Measurements from ENCODE around the gene MROH7.
"Not testable (repeated sequence)": the region's sequence is repeated elsewhere in the genome, so short reads cannot be mapped to it uniquely, and the experiment has no call there.

The MROH7 gene

DNA sequence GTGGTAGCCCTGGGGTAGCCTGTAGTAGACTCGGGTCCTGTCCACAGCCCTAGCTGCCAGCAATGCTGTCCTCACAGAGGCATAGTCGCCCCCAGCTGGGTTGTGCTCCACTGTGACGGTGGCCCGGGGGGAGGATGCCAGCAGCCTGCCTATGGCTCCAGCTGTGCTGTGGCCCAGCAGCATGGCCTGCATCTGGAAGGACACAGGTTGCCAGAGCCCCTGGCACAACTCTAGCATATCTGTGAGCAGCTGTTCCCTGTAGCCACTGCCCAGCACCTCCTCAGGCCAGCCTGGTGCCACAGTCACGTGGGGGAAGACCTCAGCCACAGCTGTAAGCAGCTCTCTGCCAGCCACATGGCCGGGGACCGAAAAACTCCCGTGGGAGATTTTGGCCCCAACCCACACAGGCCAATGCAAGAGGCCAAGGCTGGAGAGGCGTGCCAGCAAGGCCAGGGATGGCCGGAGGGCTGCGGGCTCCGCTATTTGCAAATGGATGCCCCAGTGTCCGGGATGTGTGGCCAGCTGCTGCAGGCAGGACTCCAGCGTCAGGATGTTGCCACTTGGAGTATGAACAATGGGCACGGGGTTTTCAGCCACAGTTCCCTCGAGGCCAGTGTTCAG is 32.2 kb upstream of the MROH7 start:
- in situ Hi-C loops (cut with MboI; ENCODE audit: low sequenced_read_pairs), result no loop called here

DNA sequence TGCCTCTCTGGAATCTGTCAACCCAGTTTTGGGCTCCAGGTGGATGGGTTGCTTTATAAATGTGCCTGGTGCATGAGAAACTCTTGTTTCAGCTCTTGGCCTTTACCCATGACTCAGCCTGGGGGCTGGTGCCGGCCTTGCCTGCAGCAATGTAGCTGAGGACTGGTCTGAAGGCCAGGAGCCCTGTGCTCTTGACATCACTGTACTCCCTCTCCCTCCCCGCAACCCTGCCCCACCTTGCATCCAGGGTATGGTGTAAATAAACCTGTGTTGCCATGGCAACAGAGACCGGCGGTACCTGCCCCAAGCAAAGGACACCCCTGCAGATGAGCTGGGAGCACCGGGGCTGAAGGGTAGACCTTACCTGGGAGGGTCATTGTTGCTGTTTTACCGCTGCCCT is 31.5 kb upstream of the MROH7 start:
- in situ Hi-C loops (cut with MboI; ENCODE audit: low sequenced_read_pairs), result no loop called here

DNA sequence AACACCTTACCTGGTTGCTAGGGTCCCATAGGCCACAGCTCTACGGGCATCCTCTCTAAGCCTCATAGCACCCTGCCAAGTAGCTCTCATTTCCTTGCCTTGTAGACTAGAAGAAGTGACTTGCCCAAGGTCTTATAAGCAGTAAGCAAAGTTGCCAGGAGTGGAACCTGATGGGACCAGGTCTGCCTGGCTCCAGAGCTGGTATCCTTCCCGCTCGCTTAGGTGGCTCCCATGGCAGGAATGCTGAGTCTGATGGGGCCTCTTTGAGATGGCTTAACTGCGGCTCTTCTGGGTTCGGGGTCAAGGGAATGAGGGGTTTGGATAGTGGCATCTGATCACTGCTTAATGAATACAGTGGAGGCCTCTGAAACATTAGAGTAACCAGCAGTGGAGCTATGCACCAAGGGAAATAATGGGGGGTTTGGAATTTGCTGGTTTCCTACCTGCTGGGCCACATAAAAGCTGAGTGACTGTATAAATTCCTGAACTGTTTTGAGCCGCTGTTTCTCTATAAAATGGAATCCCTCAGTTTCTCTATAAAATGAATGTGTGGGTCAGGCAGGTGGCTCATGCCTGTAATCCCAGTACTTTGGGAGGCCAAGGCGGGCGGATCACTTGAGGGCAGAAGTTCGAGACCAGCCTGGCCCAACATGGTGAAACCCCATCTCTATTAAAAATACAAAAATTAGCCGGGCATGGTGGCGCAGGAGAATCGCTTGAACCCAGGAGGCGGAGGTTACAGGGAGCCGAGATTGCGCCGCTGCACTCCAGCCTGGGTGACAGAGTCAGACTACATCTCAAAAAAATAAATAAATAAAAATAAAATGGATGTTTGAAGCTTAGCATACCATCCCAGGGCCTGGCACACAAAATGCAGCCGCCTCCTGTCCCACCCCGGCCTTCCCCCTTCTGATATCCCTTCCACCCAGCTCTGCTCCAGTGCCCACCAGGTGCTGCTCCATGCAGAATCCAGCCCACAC is 30.7 kb upstream of the MROH7 start:
- in situ Hi-C loops (cut with MboI; ENCODE audit: low sequenced_read_pairs), result no loop called here

DNA sequence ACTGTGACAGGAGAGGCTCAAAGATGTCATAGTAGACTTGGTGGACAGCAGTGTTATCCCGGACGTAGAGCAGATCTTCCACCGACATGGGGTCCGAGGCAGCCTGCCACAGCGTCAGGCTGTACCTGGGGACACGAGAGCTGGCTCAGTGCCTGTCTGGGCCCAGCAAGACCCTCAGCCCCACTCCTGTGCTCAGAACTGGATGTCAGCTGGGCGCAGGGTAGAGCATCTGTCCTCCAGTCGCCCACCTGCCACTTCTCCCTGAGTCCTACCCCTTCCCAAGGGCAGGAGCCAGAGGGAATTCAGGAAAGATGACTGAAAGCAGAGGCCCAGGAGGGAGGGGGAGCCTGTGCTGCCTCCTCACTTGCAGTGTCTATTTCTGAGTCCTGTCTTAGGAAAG is 30.0 kb upstream of the MROH7 start:
- in situ Hi-C loops (cut with MboI; ENCODE audit: low sequenced_read_pairs), result no loop called here

DNA sequence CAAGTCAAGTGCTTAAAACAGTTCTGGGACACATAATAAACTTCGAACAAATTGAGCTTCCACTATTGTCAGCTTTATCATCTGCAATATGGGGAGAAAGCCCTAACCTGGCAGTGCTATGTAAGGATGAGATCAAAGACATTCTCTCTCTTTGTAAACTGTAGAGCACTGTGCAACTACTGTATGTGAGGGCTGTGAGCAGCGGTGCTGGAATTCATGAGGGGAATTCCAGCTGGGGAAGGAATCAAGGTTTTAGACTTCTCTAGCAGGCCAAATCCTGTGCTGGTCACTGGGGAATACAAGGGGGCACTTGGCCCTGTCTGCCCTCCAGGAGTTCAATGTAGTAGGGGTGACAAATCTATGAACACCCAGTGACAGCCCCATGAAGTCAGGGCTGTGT is 27.6 kb upstream of the MROH7 start:
- in situ Hi-C loops (cut with MboI; ENCODE audit: low sequenced_read_pairs), result no loop called here

DNA sequence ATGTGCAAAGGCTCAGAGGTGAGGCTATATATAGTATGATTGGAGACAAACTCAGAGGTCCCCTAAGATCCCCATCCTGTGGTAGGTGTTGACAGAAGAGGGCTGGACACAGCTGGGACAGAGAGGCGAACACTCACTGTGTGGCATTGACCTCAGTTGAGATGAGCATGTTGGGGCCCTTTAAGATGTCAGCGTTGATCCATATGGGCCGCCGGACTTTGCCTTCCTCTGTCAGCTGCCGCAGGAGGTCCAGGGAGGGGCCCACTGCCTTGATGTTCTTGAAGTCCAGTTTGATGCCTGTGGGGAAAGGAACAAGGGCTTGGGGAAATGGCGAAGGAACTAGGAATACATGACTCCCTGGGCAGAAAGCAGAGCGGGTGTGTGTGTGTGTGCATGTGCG is 27.0 kb upstream of the MROH7 start:
- in situ Hi-C loops (cut with MboI; ENCODE audit: low sequenced_read_pairs), result no loop called here

DNA sequence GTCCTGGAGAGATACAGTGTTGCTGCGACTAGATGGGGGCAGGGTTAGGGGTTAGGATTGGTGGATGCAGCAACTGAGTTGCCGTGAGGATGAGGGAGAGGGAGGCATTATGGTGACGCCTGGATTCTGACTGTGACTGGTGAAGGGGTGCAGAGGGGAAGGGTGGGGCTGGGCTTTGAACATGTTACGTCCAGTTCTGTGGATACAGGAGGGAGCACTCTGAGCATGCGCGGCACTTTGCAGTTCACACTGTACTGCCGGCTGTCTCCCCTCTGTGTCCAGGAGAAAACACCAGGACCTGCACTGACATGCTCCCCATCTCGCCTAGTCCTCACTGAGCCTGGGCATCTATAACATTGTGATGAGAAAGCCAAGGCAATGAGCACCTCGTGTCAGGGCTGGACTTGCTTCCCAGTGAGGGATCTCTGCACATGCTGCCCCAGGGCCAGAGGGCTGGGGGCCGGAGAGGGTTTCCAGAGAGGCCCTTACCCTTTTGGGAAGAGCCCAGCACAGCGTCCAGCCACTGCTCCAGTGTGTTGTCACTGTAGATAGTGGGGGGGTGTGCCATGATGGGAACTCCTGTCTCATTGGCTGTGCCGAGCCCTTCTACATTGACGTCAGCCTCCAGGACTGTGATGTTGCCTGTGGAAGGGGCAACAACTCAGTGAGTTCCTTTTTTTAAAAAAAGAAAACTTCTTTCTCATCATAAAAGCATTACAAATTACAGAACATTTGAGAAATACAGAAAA is 25.9 kb upstream of the MROH7 start:
- in situ Hi-C loops (cut with MboI; ENCODE audit: low sequenced_read_pairs), result no loop called here

DNA sequence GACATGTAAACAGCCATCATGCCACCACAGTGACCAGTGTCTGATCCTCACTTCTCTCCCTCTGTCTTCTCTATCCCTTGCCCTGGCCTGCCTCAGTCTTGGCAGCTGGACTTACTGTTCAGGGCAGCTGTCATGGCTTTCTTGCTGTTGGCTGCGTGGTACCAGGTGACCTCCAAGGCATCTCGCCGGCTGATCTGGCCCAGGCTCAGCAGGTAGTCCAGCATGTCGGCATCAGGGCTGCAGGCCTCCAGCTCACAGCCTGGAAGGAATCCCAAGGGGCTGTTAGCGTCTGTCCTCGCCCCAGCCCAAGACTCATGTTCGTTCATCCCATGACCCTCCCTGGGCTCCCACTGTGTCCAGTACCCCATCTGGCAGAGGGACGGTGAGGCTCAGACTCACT is 21.8 kb upstream of the MROH7 start:
- in situ Hi-C loops (cut with MboI; ENCODE audit: low sequenced_read_pairs), result no loop called here

DNA sequence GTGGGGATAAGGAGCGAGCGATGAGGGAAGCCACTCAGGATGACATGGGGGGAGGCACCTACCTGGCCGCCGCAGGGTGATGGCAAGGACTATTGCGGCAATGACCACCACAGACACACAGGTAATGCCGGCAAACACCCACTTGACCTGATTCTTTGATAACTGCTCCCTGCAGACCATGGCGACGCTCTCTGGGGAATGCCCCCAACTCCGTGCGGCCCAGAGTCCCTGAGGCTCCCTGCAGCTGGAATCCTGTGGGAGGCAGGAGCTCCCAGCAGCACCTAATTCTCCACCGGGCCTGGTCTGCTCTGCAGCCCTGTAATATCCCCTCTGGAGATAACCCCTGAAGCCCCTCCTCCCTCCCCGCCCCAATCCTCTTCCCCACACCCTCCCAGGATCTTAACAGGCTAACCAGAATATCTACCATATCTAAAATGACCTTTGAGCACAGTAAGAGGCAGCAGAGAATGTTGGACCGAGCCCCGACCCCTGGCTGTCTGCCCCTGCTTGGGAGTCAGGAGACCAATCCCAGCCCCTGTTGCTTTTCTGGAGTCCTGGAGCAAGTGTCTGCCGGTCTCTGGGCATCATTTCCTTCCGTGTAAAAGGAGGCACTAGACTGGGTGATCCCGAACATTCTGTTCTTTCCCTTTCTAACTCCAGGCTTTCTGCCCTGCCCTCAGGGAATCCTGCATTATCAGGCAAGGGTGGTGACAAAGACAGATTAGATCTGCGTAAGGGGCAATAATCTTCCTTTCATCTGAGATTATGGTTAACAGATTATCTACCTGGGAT is 18.2 kb upstream of the MROH7 start, which contains the start of gene FAM151A:
TSS of gene FAM151A (minus strand) at position 310 of the 792 bp plus-strand sequence. CDS start at position 180, 130 bp downstream.
- in situ Hi-C loops (cut with MboI; ENCODE audit: low sequenced_read_pairs), result no loop called here

DNA sequence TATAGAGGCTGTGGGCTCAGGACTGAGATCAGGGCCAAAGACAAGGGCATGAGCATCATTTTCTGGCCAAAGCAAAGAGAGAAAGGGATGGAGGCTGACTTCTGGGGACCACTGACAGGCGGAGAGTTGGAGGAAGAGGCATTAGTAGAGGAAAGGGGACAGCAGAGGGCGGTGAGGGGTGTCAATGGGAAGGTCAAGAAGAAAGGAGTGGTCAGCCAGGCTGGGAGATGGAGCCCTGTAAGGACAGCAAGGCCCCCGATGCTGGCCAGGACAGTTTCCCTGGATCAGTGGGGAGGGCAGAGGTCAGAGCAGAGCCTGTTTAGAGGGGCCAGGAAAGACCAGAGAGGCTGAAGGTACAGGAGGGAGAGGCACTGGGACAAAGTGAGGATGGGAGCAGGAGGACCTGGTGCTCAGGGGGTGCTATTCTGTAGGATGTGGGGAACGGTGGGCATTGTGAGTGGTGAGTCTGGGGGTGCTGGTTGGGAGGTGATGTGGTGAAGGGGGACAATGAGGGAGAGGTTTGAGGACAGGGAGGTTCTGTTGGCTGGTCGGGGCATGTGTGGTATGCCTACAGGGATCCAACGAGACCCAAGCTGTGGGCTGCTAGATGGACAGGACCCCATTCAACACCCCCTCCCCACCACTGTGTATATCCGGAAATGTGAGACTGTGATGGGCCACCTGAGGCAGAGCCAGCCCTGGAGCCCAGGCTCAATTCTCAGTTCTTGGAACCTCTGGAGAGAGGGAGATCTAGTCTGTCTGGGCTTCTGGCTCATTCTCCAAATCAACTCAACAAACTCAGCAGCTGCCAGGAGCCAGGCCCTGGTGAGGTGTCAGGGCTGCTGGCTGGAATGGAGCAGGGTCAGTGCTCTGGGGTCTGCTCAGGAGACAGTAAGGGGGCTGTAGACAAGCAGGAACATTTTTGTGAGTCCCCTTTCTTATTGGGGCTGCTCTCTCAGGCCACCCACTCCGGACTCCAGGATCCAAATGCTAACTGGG is 16.8 kb upstream of the MROH7 start:
- in situ Hi-C loops (cut with MboI; ENCODE audit: low sequenced_read_pairs), result no loop called here

DNA sequence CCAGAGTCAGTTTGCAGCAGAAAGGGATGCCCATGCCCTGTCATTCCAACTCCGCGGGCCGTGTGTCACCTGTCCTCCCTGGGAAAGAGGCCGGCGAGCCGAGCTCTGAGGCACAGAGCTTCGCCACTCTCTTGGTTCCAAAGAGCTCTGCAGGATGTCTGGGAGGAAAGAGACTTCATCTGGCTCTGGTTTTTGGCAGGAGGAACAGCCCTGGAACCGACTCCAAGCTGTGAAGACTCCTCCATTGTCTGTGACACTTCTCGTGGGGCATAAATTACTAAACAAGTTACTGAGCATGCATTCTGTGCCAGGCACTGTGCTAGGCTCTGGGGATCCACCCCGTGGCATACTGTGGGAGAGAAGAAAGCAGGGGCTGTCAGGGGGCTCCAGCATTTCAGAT is 14.4 kb upstream of the MROH7 start:
- in situ Hi-C loops (cut with MboI; ENCODE audit: low sequenced_read_pairs), result no loop called here

DNA sequence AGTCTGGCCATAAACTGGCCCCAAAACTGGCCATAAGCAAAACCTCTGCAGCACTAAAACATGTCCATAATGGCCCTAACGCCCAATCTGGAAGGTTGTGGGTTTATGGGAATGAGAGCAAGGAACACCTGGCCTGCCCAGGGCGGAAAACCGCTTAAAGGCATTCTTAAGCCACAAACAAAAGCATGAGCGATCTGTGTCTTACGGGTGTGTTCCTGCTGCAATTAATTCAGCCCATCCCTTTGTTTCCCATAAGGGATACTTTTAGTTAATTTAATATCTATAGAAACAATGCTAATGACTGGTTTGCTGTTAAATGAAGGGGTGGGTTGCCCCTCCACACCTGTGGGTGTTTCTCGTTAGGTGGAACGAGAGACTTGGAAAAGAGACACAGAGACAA is 5.8 kb upstream of the MROH7 start:
- in situ Hi-C loops (cut with MboI; ENCODE audit: low sequenced_read_pairs), result not testable (repeated sequence)

DNA sequence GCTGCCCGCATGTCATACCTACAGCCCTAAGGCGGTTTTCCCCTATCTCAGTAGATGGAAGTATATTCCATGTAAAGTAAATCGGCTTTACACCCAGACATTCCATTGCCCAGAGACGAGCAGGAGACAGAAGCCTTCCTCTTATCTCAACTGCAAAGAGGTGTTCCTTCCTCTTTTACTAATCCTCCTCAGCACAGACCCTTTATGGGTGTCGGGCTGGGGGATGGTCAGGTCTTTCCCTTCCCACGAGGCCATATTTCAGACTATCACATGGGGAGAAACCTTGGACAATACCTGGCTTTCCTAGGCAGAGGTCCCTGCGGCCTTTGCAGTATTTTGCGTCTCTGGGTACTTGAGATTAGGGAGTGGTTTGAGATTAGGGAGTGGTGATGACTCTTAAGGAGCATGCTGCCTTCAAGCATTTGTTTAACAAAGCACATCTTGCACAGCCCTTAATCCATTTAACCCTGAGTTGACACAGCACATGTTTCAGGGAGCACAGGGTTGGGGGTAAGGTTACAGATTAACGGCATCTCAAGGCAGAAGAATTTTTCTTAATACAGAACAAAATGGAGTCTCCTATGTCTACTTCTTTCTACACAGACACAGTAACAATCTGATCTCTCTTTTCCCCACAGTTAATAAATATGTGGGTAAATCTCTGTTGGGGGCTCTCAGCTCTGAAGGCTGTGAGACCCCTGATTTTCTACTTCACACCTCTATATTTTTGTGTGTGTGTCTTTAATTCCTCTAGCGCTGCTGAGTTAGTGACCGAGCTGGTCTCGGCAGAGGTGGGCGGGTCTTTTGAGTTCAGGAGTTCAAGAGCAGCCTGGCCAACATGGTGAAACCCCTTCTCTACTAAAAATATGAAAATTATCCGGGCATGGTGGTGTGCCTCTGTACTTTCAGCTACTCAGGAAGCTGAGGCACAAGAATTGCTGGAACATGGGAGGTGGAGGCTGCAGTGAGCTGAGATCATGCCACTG is 4.8 kb upstream of the MROH7 start:
- in situ Hi-C loops (cut with MboI; ENCODE audit: low sequenced_read_pairs), result not testable (repeated sequence)

DNA sequence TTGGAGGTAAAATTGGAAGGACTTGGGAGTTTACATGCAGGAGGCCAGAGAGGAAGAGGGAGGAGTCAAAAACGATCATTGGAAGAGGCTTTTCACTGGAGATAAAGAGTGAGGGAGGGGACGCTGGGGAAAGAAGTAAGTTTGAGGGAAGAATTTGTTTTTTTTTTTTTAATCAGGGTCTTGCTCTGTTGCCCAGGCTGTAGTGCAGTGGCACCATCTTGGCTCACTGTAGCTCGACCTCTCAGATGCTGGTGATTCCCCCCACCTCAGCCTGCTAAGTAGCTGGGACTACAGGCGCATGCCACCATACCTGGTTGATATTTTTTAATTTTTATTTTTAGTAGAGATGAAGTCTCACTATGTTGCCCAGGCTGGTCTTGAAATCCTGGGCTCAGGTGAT is 1.2 kb upstream of the MROH7 start:
- in situ Hi-C loops (cut with MboI; ENCODE audit: low sequenced_read_pairs), result no loop called here

DNA sequence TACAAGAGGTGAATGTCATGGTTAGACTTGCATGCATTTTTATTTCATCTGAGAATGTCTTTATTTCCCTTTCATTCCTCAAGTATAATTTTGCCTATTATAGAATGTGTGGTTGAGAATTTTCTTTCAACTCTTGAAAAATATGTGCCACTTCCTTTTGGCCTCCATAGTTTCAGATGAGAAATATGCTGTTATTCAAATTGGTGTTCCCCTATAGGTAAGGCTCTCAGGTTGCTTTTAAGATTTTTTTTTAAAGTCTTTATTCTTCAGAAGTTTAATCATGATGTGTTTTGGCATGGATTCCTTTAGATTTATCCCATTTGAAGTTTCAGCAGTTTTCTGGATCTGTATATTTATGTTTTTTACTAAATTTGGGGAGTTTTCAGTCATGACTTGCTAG is 2.1 kb downstream of the MROH7 start:
- in situ Hi-C loops (cut with MboI; ENCODE audit: low sequenced_read_pairs), result no loop called here

DNA sequence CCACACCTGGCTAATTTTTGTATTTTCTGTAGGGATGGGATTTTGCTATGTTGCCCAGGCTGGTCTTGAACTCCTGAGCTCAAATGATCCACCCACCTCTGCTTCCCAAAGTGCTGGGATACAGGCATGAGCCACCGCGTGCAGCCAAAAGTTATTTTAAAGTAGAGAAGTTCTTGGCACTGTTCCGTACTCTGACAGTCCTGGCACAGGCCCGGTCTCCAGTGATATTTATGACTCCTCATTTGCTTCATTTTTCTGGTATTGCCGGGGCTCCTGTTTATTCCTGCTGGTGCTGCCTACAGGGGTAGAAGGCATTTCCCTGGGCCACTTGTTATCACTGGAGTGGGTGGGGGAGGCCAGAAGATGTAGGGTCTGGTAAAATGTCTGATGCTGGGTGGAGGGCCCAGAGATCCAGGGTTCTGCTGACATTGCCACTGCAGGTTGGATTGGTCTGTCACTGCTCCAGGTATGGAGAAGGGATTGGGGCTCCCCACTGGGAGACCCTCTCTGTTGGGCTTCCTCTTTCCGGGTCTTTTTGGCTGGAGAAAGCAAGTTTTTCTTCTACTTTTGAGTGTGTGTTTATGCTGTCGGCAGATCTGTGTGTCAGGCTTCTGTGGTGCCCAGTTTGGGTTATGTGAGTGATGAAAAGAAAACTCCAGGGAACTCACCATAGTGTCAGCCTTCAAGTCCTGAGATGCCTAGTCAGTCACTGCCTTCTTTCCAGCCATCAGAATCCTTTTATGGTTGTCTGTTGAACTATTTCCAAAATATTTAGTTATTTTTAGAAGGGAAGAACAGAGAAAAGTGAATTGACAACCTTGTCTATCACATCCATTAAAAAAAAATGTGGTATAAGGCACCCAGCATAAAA is 4.5 kb downstream of the MROH7 start:
- in situ Hi-C loops (cut with MboI; ENCODE audit: low sequenced_read_pairs), result no loop called here

DNA sequence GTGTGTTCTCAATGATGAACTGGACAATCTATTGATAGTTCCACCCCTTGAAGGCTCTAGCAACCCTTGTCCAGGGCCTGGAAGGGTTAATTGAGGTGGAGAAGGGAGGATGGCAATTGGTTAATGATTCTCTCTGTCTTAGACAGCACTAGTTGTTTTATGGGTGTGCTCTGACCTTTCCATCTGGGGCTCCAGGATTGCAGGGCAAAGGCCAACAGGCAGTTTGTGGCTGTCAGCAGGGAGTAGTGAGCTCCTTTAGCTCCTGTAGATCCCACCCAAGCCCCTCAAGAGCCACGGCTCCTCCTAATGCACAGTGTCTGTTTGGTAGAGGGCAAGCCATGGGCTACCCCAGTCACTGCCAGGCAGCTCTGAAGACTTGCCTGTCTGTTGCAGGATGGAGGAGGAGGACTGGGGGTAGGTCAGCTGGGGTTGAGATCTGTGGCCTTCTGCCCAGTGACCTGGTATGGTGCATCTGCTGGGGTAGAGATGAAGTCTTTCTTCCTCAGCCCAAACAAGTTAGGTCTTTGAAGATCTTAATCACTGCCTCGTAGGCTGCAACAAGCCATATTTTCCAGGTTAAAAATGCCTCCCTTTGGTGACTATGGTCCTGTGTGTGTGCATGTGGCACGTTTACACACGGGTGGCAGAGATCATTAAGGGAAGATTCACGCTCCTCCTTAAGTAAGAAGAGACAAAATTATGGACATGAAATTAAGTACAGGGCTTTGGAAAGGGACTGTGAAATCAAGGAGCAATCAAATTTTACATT is 7.7 kb downstream of the MROH7 start:
- in situ Hi-C loops (cut with MboI; ENCODE audit: low sequenced_read_pairs), result no loop called here

Data from HL-60/S4 treated with retinoic acid at 250 ng/mL for 4 days and 3 days (cell line).